Endothelial cell of umbilical vein (primary cell): ENCODE measurements around the gene SPATS1. TPM values are rescaled to one million over a fixed set of nuclear protein-coding genes. Genes with fewer than 3 reads are reported as not detected.

ENCODE experiments used
- BruUV-seq: library from RNA; stranded (reverse); fragments of 400-500 nt; replicated peaks from 2 replicates; lab custom pipeline; 2021; lab: Mats Ljungman, UMichigan
- CTCF ChIA-PET: fragments of 300-600, 350-600 bp; sonication (Branson Sonifier 250); formaldehyde crosslinking; loops from one replicate; lab custom pipeline; 2021; ENCODE audit warnings: antibody characterized with exemption, inconsistent platforms; lab: Charles Lee
- POLR2A ChIA-PET: fragments of 300-600, 350-600 bp; sonication (Branson Sonifier 250); formaldehyde crosslinking; loops from one replicate; lab custom pipeline; 2021; ENCODE audit warnings: antibody characterized with exemption, inconsistent platforms; lab: Charles Lee
- DNase-seq: peaks from one replicate; pipeline ENCODE4 v3.0.0-alpha.2; 2011; ENCODE audit warnings: low read depth, low spot score
- FAIRE-seq: peaks from 2 replicates; lab custom pipeline; 2011; peaks lifted over from hg19 to GRCh38; lab: Jason Lieb, UNC
- H2AFZ ChIP-seq: 2 replicates; pipeline ENCODE4 v1.6.0; 2012; ENCODE audit warnings: low read depth, low read length, control low read depth, inconsistent platforms
- H3K27ac ChIP-seq: 2 replicates; pipeline ENCODE4 v1.5.1; 2011; ENCODE audit warnings: low read depth, mild to moderate bottlenecking, control low read depth, low read length, moderate library complexity; ENCODE audit not compliant: insufficient read depth
- H3K27me3 ChIP-seq, 2 experiments: 2 replicates each; pipeline versions ENCODE4 v1.6.0 to v1.6.1; 2011; ENCODE audit warnings: low read length in 2 of 2, mixed read lengths in 1 of 2; ENCODE audit not compliant: control insufficient read depth in 2 of 2, insufficient read depth in 2 of 2
- H3K36me3 ChIP-seq, 2 experiments: 2 replicates in 1 of 2; 3 replicates in 1 of 2; pipeline ENCODE4 v1.5.1; 2011; ENCODE audit warnings: low read length in 2 of 2, mild to moderate bottlenecking in 1 of 2, moderate library complexity in 1 of 2; ENCODE audit not compliant: control insufficient read depth in 2 of 2, insufficient read depth in 2 of 2; ENCODE audit errors: extremely low read depth in 1 of 2
- H3K4me1 ChIP-seq: 3 replicates; pipeline ENCODE4 v1.5.1; 2011; ENCODE audit warnings: mild to moderate bottlenecking, low read length; ENCODE audit not compliant: control insufficient read depth, insufficient read depth; ENCODE audit errors: extremely low read depth
- H3K4me2 ChIP-seq: 2 replicates; pipeline ENCODE4 v1.6.1; 2011; ENCODE audit warnings: low read length, control low read depth, mixed read lengths; ENCODE audit not compliant: insufficient read depth
- H3K4me3 ChIP-seq, 3 experiments: fragments of 200-600 bp in 1 of 3; sonication (generic), shearing (Covaris generic) in 1 of 3; replicated peaks in 1 of 3; 2 replicates each; pipeline ENCODE4 v1.5.1; 2011 to 2016; ENCODE audit warnings: control low read depth in 3 of 3, low read length in 3 of 3, mild to moderate bottlenecking in 2 of 3, inconsistent platforms in 1 of 3, low read depth in 1 of 3, moderate library complexity in 1 of 3; ENCODE audit not compliant: insufficient read depth in 1 of 3
- H3K79me2 ChIP-seq: 2 replicates; pipeline ENCODE4 v1.6.0; 2012; ENCODE audit warnings: low read length, inconsistent platforms; ENCODE audit not compliant: control insufficient read depth, insufficient read depth
- H3K9ac ChIP-seq: replicated peaks from 2 replicates; pipeline ENCODE3; 2011; ENCODE audit warnings: low read length, control low read depth; ENCODE audit not compliant: insufficient read depth; ENCODE audit errors: extremely low read depth
- H3K9me1 ChIP-seq: replicated peaks from 3 replicates; pipeline ENCODE4 v1.6.0; 2011; ENCODE audit warnings: mild to moderate bottlenecking, low read length; ENCODE audit not compliant: control insufficient read depth, insufficient read depth; ENCODE audit errors: extremely low read depth
- H3K9me3 ChIP-seq: replicated peaks from 2 replicates; pipeline ENCODE4 v1.5.1; 2012; ENCODE audit warnings: low read length, inconsistent platforms; ENCODE audit not compliant: control insufficient read depth, insufficient read depth
- H4K20me1 ChIP-seq: replicated peaks from 2 replicates; pipeline ENCODE3; 2011; ENCODE audit warnings: mild to moderate bottlenecking, low read length; ENCODE audit not compliant: control insufficient read depth, insufficient read depth; ENCODE audit errors: extremely low read depth
- CTCF ChIP-seq, 2 donors: IDR thresholded peaks; 1 replicate in 1 of 2; 2 replicates in 1 of 2; pipeline ENCODE4 v1.5.1; 2011; ENCODE audit warnings: low read length in 2 of 2, mild to moderate bottlenecking in 2 of 2, moderate library complexity in 2 of 2, control low read depth in 1 of 2, inconsistent platforms in 1 of 2, low read depth in 1 of 2; ENCODE audit not compliant: insufficient read depth in 1 of 2; ENCODE audit errors: extremely low read depth in 1 of 2
- EZH2 ChIP-seq: IDR thresholded peaks from 2 replicates; pipeline ENCODE4 v1.6.1; 2012; ENCODE audit warnings: borderline replicate concordance, low read depth, mild to moderate bottlenecking, moderate library complexity, low read length, inconsistent platforms; ENCODE audit not compliant: severe bottlenecking
- FOS ChIP-seq: IDR thresholded peaks from 2 replicates; pipeline ENCODE4 v1.6.1; 2011; ENCODE audit warnings: mild to moderate bottlenecking, low read length, moderate library complexity, borderline replicate concordance; ENCODE audit not compliant: insufficient read depth
- GATA2 ChIP-seq: IDR thresholded peaks from 2 replicates; pipeline ENCODE4 v1.7.0; 2011; ENCODE audit warnings: low read depth, mild to moderate bottlenecking, moderate library complexity, mixed read lengths, low read length; ENCODE audit not compliant: insufficient read length, insufficient read depth
- JUN ChIP-seq: IDR thresholded peaks from 2 replicates; pipeline ENCODE4 v1.6.1; 2011; ENCODE audit warnings: borderline replicate concordance, low read depth; ENCODE audit not compliant: insufficient read length, insufficient read depth
- MYC ChIP-seq: IDR thresholded peaks from one replicate; pipeline ENCODE4 v1.6.1; 2011; ENCODE audit warnings: mild to moderate bottlenecking, low read depth, low read length
- POLR2A ChIP-seq: IDR thresholded peaks from 2 replicates; pipeline ENCODE4 v1.6.1; 2012; ENCODE audit warnings: low read depth, mild to moderate bottlenecking, control low read depth, low read length
- POLR2AphosphoS5 ChIP-seq: IDR thresholded peaks from 2 replicates; pipeline ENCODE4 v1.6.1; 2012; ENCODE audit warnings: low read depth, mild to moderate bottlenecking, control low read depth, low read length, moderate library complexity; ENCODE audit not compliant: insufficient read depth
- dilution Hi-C: fragments of 300-500 bp; cut with MboI; formaldehyde crosslinking; loops from one replicate; pipeline ENCODE4 v1.15.0; 2019; ENCODE audit warnings: low sequenced_read_pairs; ENCODE audit not compliant: extremely low pct_ligation_motif_present
- intact Hi-C: fragments of 100-400 bp; cut with micrococcal nuclease; formaldehyde crosslinking; loops from one replicate; pipeline ENCODE4 v1.10.0; 2022
- polyA plus RNA-seq, 4 experiments: library from polyadenylated mRNA; depleted of rRNA in 3 of 4; stranded (reverse) in 3 of 4; unstranded in 1 of 4; fragments of >200 nt; gene quantifications; 2 replicates each; pipeline versions ENCODE4 v1.2.1 to v1.2.3, GENCODE V29; 2011 to 2012; ENCODE audit warnings: missing spikeins in 1 of 4
- total RNA-seq: library from RNA; stranded (reverse); gene quantifications from 2 replicates; pipeline ENCODE4 v1.2.3, GENCODE V29; 2021
- TF ChIP-seq, protein P1 (sequence below): IDR thresholded peaks from 2 replicates; pipeline ENCODE4 v1.6.1; 2011; ENCODE audit not compliant: insufficient read depth, insufficient read length

SPATS1 gene
- total and polyA plus RNA-seq, 2 donors (not counting 3 experiments of a cell fraction or from before 2014, with no cell fraction given), result not detected

GRCh38 chr6:44353336-44353735 lies 10.9 kb downstream of the SPATS1 start:
- Histone ChIP-seq H3K4me1 (no peaks in the 10 kb centered on the region), H3K79me2 (no peaks in the 10 kb centered on the region), H3K4me3 (no peak overlapping the region), H3K9ac (no peak overlapping the region), H3K4me2 (no peak overlapping the region), H3K27me3 (peaks cover 5 to 8% of the 10 kb centered on the region in 2 experiments), H3K9me1 (no peaks in the 10 kb centered on the region), H3K27ac (no peak overlapping the region), H3K9me3 (no peaks in the 10 kb centered on the region), H2AFZ (no peak overlapping the region), H3K36me3 (no peaks in the 10 kb centered on the region), H4K20me1 (no peaks in the 10 kb centered on the region)
- ChIA-PET POLR2A (no interaction called here), CTCF (interaction anchor here (1.5 kb wide), 1 partner anchor 16 kb away, joined by 5 read pairs; no protein-coding TSS in a partner anchor)
- intact Hi-C loops, result no loop called here
- TF ChIP-seq POLR2AphosphoS5 (no peak), FOS (no peak), JUN (no peak), GATA2 (no peak)
- TF ChIP-seq, protein P1, sequence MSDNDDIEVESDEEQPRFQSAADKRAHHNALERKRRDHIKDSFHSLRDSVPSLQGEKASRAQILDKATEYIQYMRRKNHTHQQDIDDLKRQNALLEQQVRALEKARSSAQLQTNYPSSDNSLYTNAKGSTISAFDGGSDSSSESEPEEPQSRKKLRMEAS, result no peak
- FAIRE-seq (no peak), DNase-seq (no peak)
- BruUV-seq, result no TSS peak
- dilution Hi-C loops, result no loop called here

- Histone ChIP-seq H3K4me3 (no peak overlapping the region), H2AFZ (no peak overlapping the region), H3K36me3 (no peaks in the 10 kb centered on the region), H4K20me1 (no peaks in the 10 kb centered on the region), H3K27ac (no peak overlapping the region), H3K79me2 (no peaks in the 10 kb centered on the region), H3K9me3 (no peaks in the 10 kb centered on the region), H3K4me2 (no peak overlapping the region), H3K27me3 (peaks cover 8 to 11% of the 10 kb centered on the region in 2 experiments), H3K4me1 (no peaks in the 10 kb centered on the region), H3K9ac (no peak overlapping the region), H3K9me1 (no peaks in the 10 kb centered on the region)
- CTCF ChIA-PET, result no interaction called here
- no peak for FAIRE-seq
- BruUV-seq, result no TSS peak
- no peak for DNase-seq
- intact Hi-C loops (no loop called here), dilution Hi-C loops (no loop called here)
- POLR2A ChIA-PET, result no interaction called here
- no peak for TF ChIP-seq FOS
- no peak for TF ChIP-seq GATA2
- no peak for TF ChIP-seq POLR2AphosphoS5
- TF ChIP-seq, protein P1, result no peak
- no peak for TF ChIP-seq MYC
- TF ChIP-seq CTCF (IDR thresholded peaks at IDR 0.05; ENCODE audit: extremely low read depth in 1 of 2, insufficient read depth in 1 of 2, low read depth in 1 of 2, low read length in 2 of 2), result no peak
- TF ChIP-seq POLR2A, result no peak
- TF ChIP-seq JUN, result no peak
- no peak for TF ChIP-seq EZH2
Observed at GRCh38 chr6:44355640-44356039, 13.2 kb downstream of the SPATS1 start.
